GM23248 (cell line): ENCODE results near the gene HADHB. TPM values are rescaled to one million over a fixed set of nuclear protein-coding genes. Genes with fewer than 3 reads are reported as not detected.

Experiments
- DNase-seq: peaks from one replicate; pipeline ENCODE4 v3.0.0-alpha.2; 2015
- H2AFZ ChIP-seq: fragments of 200-600 bp; sonication (generic); 2 replicates; pipeline ENCODE4 v1.6.1; 2016; ENCODE audit warnings: antibody characterized with exemption
- H3F3A ChIP-seq: fragments of 200-600 bp; sonication (generic); 2 replicates; pipeline ENCODE4 v1.6.1; 2016; ENCODE audit warnings: mild to moderate bottlenecking, antibody characterized with exemption, mixed run types; ENCODE audit not compliant: insufficient read depth
- H3K27ac ChIP-seq: fragments of 200-600 bp; sonication (generic); 2 replicates; pipeline ENCODE4 v1.5.1; 2016; ENCODE audit warnings: mild to moderate bottlenecking
- H3K27me3 ChIP-seq: fragments of 200-600 bp; sonication (generic); replicated peaks from 2 replicates; pipeline ENCODE4 v1.6.1; 2016; ENCODE audit warnings: mild to moderate bottlenecking; ENCODE audit not compliant: insufficient read depth
- H3K36me3 ChIP-seq: fragments of 200-600 bp; sonication (generic); 2 replicates; pipeline ENCODE4 v1.6.1; 2016; ENCODE audit warnings: low read depth, mild to moderate bottlenecking
- H3K4me1 ChIP-seq: fragments of 200-600 bp; sonication (generic); 2 replicates; pipeline ENCODE4 v1.6.1; 2016; ENCODE audit warnings: mild to moderate bottlenecking; ENCODE audit not compliant: insufficient read depth
- H3K4me2 ChIP-seq: fragments of 200-600 bp; sonication (generic); one replicate; pipeline ENCODE4 v1.6.1; 2016; ENCODE audit warnings: mild to moderate bottlenecking; ENCODE audit not compliant: unreplicated experiment
- H3K4me3 ChIP-seq: fragments of 200-600 bp; sonication (generic); 2 replicates; pipeline ENCODE4 v1.5.1; 2016; ENCODE audit warnings: mild to moderate bottlenecking
- H3K79me2 ChIP-seq: fragments of 200-600 bp; sonication (generic); 2 replicates; pipeline ENCODE4 v1.6.1; 2016; ENCODE audit warnings: mild to moderate bottlenecking; ENCODE audit not compliant: insufficient read depth
- H3K9ac ChIP-seq: fragments of 200-600 bp; sonication (generic); 2 replicates; pipeline ENCODE4 v1.6.1; 2016; ENCODE audit warnings: mild to moderate bottlenecking
- H3K9me2 ChIP-seq: fragments of 200-600 bp; sonication (generic); 2 replicates; pipeline ENCODE4 v1.6.1; 2016; ENCODE audit warnings: mixed run types, mild to moderate bottlenecking, moderate library complexity; ENCODE audit not compliant: insufficient read depth
- H3K9me3 ChIP-seq: fragments of 200-600 bp; sonication (generic); one replicate; pipeline ENCODE4 v1.6.1; 2017; ENCODE audit warnings: low read depth
- H4K20me1 ChIP-seq: fragments of 200-600 bp; sonication (generic); 2 replicates; pipeline ENCODE4 v1.6.0; 2016; ENCODE audit not compliant: insufficient read depth
- EZH2 ChIP-seq: fragments of 200-600 bp; sonication (generic); IDR thresholded peaks from 2 replicates; pipeline ENCODE4 v1.6.1; 2018; ENCODE audit warnings: antibody characterized with exemption, mild to moderate bottlenecking; ENCODE audit not compliant: insufficient read depth, poor library complexity, severe bottlenecking
- EZH2phosphoT487 ChIP-seq: fragments of 200-600 bp; sonication (generic); IDR thresholded peaks from 2 replicates; pipeline ENCODE4 v1.6.1; 2018; ENCODE audit warnings: antibody characterized with exemption, moderate library complexity, mild to moderate bottlenecking, low read depth; ENCODE audit not compliant: insufficient read depth
- WGBS, 2 experiments: methylation state at CpG; one replicate each; pipeline ENCODE4 v1.1.6; 2015 to 2017; ENCODE audit warnings: low lambda C conversion rate in 2 of 2, low coverage in 1 of 2; ENCODE audit errors: missing lambda C conversion rate in 2 of 2; 5-methylcytosine and 5-hydroxymethylcytosine counted together
- in situ Hi-C: fragments of 300-500 bp; cut with MboI; formaldehyde crosslinking; loops from 2 replicates; pipeline ENCODE4 v1.15.0; 2020
- polyA plus RNA-seq: library from polyadenylated mRNA; unstranded; fragments of >200 nt; fragmentation: Nextera tagmentation; extraction: Ambion mirVana; gene quantifications from 2 replicates; pipeline ENCODE4 v1.2.1, GENCODE V29; 2016
- total RNA-seq: library from RNA; depleted of rRNA; stranded (reverse); fragments of >200 nt; shearing (Covaris generic); gene quantifications from 2 replicates; pipeline ENCODE4 v1.2.3, GENCODE V29; 2014

The HADHB gene
- total and polyA plus RNA-seq, 2 experiments from 2014 or later: 99.2 to 140 TPM

DNA sequence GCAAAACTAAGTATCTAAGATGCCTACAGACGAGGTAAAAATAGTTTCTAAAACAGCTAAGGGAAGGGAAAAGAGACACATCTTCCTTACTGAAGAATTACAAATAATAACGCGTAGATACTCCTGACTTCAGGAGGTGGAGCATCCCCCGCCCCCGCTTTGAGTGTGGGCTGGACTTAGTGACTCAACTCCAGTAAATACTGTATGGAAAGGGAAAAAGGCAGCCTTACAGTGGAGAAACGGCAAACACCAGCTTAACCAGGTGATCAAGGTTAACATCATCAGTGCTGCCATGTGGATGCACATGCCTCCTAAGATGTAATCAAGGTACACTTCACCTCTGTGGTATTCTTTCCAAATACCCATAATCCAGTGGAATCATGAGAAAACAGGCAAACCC lies 47.9 kb downstream of the HADHB start:
- peak; percentile 74 for DNase-seq
- Histone ChIP-seq H3K9me3 (no peaks in the 10 kb centered on the region), H2AFZ (peak overlapping the region; percentile 37; the same call in 1 of the 2 replicates), H3K27me3 (no peaks in the 10 kb centered on the region), H3K79me2 (no peaks in the 10 kb centered on the region), H3K9me2 (no peaks in the 10 kb centered on the region), H3K4me2 (peak overlapping the region; percentile 2), H3K9ac (no peak overlapping the region), H3K4me1 (peaks cover 7% of the 10 kb centered on the region), H4K20me1 (no peaks in the 10 kb centered on the region), H3K4me3 (no peak overlapping the region), H3K36me3 (peaks cover 4% of the 10 kb centered on the region; the same call in 1 of the 2 replicates), H3F3A (peaks cover 8% of the 10 kb centered on the region; the same call in 1 of the 2 replicates), H3K27ac (0 out of 2 replicates have a peak overlapping the region, but pooled peaks have one; percentile 14)
- WGBS, 2 experiments: 45 to 53% methylated on average over 6 of the region's 6 CpGs
- TF ChIP-seq EZH2 (no peak), EZH2phosphoT487 (no peak)
- in situ Hi-C loops: no loop called here

DNA sequence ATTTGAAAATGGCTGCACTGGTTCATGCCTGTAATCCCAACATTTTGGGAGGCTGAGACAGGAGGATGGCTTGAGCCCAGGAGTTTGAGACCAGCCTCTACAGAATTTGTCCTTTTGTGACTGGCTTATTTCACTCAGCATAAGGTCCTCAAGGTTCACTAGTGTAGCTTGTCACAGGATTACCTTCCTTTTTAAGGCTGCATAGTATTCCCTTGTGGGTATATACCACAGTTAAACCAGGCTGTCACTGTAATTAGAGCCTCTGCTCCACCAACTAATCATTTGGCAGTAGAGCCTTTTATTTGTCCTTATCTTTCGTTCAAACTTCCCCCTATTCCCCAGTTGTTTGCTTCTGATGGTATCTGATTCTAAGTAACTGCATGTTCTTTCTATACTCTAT lies 50.8 kb downstream of the HADHB start:
- in situ Hi-C loops: no loop called here
- no peaks in the 10 kb centered on the region for H3K27me3 ChIP-seq
- no peak for TF ChIP-seq EZH2
- no peak for TF ChIP-seq EZH2phosphoT487
- H3K4me2 ChIP-seq: no peak overlapping the region
- peaks cover 19% of the 10 kb centered on the region for H3K4me1 ChIP-seq
- no peak for DNase-seq
- no peak overlapping the region for H3K9ac ChIP-seq
- H3K36me3 ChIP-seq: no peaks in the 10 kb centered on the region
- H2AFZ ChIP-seq: no peak overlapping the region
- no peaks in the 10 kb centered on the region for H3K9me3 ChIP-seq
- WGBS, 2 experiments: 76 to 97% methylated on average over 1 of the region's 1 CpG
- no peaks in the 10 kb centered on the region for H3K9me2 ChIP-seq
- H3F3A ChIP-seq: peaks cover 19% of the 10 kb centered on the region
- H3K79me2 ChIP-seq: no peaks in the 10 kb centered on the region
- no peak overlapping the region for H3K4me3 ChIP-seq
- no peaks in the 10 kb centered on the region for H4K20me1 ChIP-seq
- H3K27ac ChIP-seq: no peak overlapping the region

DNA sequence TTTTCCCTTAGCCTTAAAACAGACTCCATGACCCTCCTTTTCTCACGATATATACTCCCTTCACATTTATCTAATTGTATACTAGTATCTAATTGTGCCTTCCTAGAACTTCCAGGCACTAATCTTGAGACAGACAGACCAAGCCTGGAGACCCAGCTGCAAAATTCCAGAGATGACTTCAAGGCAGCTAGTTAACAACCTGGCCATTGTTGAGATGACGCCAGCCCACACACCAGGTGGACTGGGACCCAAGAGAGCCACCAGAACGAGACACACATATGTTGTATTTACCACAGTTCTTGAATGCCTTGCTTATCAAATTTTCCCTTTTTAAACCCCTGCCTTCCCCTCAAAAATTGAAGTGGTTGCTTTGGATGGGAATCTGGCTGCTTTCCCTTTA lies 52.3 kb downstream of the HADHB start:
- Histone ChIP-seq H2AFZ (no peak overlapping the region), H3K4me1 (peaks cover 21% of the 10 kb centered on the region), H3K27ac (no peak overlapping the region), H3K79me2 (no peaks in the 10 kb centered on the region), H3K9ac (no peak overlapping the region), H3K36me3 (no peaks in the 10 kb centered on the region), H3F3A (peaks cover 15% of the 10 kb centered on the region), H3K9me2 (no peaks in the 10 kb centered on the region), H3K27me3 (no peaks in the 10 kb centered on the region), H3K9me3 (no peaks in the 10 kb centered on the region), H4K20me1 (no peaks in the 10 kb centered on the region), H3K4me3 (no peak overlapping the region), H3K4me2 (no peak overlapping the region)
- in situ Hi-C loops: no loop called here
- 97 to 98% methylated on average over 3 of the region's 3 CpGs for WGBS, 2 experiments
- DNase-seq: no peak
- TF ChIP-seq EZH2phosphoT487 (no peak), EZH2 (no peak)

DNA sequence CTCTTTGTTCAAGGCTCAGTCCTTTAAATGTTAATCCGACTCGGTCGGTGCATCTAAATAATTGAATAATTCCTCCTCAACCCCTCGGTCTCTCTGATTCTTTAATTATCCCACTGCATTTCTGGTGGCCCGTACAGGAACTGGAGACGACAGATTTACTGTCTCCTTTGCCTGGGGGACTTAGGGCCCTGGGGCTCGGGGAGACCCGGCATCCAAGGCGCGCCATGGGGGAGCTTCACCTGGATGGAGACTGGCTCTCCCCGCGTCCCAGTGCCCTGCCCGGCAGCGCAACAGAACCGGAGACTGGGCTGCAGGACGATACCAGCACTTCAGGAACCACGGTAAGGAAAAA lies 53.5 kb downstream of the HADHB start:
- Histone ChIP-seq H3K4me1 (peaks cover 14% of the 10 kb centered on the region), H3K79me2 (no peaks in the 10 kb centered on the region), H2AFZ (peak overlapping the region; percentile 99), H3K27ac (peak overlapping the region; percentile 81), H3K27me3 (no peaks in the 10 kb centered on the region), H3K9me3 (no peaks in the 10 kb centered on the region), H3K36me3 (no peaks in the 10 kb centered on the region), H3K9ac (peak overlapping the region; percentile 85), H3K9me2 (no peaks in the 10 kb centered on the region), H3K4me3 (peak overlapping the region; percentile 82), H4K20me1 (no peaks in the 10 kb centered on the region), H3F3A (peaks cover 11% of the 10 kb centered on the region), H3K4me2 (peak overlapping the region; percentile 93)
- in situ Hi-C loops: no loop called here
- 8 to 11% methylated on average over 17 of the region's 17 CpGs for WGBS, 2 experiments
- TF ChIP-seq EZH2phosphoT487 (no peak), EZH2 (no peak)
- no peak for DNase-seq
